ENCODE measurements around the gene EFNA5. TPM values are rescaled to one million over a fixed set of nuclear protein-coding genes. Genes with fewer than 3 reads are reported as not detected.

EFNA5 gene
- total RNA-seq, 2 donors from 2014 or later, result 6.0 to 13.5 TPM

GRCh38 chr5:107395632-107396350 is 274.9 kb downstream of the EFNA5 start:
- Histone ChIP-seq H3K4me1 (ENCODE audit: control insufficient read depth in 1 of 2, low read depth in 2 of 2) (no peaks in the 10 kb centered on the region), H3K27ac (no peak overlapping the region), H3K36me3 (no peaks in the 10 kb centered on the region), H3K27me3 (replicated peaks; ENCODE audit: insufficient read depth) (no peaks in the 10 kb centered on the region), H3K4me3 (no peak overlapping the region), H3K9me3 (no peaks in the 10 kb centered on the region)
- ATAC-seq (ENCODE audit: insufficient number of reproducible peaks, low FRiP score, low read depth), result no peak
- TF ChIP-seq, protein P1, sequence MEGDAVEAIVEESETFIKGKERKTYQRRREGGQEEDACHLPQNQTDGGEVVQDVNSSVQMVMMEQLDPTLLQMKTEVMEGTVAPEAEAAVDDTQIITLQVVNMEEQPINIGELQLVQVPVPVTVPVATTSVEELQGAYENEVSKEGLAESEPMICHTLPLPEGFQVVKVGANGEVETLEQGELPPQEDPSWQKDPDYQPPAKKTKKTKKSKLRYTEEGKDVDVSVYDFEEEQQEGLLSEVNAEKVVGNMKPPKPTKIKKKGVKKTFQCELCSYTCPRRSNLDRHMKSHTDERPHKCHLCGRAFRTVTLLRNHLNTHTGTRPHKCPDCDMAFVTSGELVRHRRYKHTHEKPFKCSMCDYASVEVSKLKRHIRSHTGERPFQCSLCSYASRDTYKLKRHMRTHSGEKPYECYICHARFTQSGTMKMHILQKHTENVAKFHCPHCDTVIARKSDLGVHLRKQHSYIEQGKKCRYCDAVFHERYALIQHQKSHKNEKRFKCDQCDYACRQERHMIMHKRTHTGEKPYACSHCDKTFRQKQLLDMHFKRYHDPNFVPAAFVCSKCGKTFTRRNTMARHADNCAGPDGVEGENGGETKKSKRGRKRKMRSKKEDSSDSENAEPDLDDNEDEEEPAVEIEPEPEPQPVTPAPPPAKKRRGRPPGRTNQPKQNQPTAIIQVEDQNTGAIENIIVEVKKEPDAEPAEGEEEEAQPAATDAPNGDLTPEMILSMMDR (IDR thresholded peaks at IDR 0.05), result no peak
- DNase-seq (ENCODE audit: low spot score), result no peak

DNA sequence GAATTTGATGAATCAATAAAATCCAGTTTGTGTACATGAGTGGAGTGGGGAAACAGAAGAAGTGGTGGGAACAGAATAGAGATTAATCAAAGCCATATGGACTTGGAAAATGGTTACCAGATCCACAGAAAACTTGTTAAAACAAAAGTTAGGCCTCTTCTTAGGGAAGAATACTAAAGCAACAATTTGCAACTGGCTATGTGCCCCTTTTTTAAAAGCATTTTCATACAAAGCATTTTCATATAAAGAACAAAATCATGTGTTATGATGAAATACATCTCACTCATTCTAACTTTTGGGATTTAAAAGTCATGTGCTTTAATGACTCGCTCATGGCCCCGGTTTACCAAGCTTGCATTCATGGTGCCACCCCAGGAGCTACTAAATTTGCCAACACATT is 276.9 kb downstream of the EFNA5 start:
- H3K4me3 ChIP-seq, result no peak overlapping the region
- no peak overlapping the region for H3K27ac ChIP-seq
- ATAC-seq (ENCODE audit: insufficient number of reproducible peaks, low FRiP score, low read depth), result no peak
- peaks cover 2 to 7% of the 10 kb centered on the region in 2 donors for H3K4me1 ChIP-seq (ENCODE audit: control insufficient read depth in 1 of 2, low read depth in 2 of 2)
- no peaks in the 10 kb centered on the region for H3K9me3 ChIP-seq
- TF ChIP-seq, protein P1 (IDR thresholded peaks at IDR 0.05), result no peak
- no peaks in the 10 kb centered on the region for H3K27me3 ChIP-seq (replicated peaks; ENCODE audit: insufficient read depth)
- no peak for DNase-seq (ENCODE audit: low spot score)
- H3K36me3 ChIP-seq, result no peaks in the 10 kb centered on the region

- H3K4me3 ChIP-seq, result no peak overlapping the region
- ATAC-seq (ENCODE audit: insufficient number of reproducible peaks, low FRiP score, low read depth), result no peak
- peaks cover 11 to 15% of the 10 kb centered on the region in 2 donors for H3K4me1 ChIP-seq (ENCODE audit: control insufficient read depth in 1 of 2, low read depth in 2 of 2)
- no peaks in the 10 kb centered on the region for H3K9me3 ChIP-seq
- no peaks in the 10 kb centered on the region for H3K27me3 ChIP-seq (replicated peaks; ENCODE audit: insufficient read depth)
- no peaks in the 10 kb centered on the region for H3K36me3 ChIP-seq
- no peak overlapping the region for H3K27ac ChIP-seq
- DNase-seq (ENCODE audit: low spot score), result no peak
- TF ChIP-seq, protein P1 (IDR thresholded peaks at IDR 0.05), result no peak
Measured at GRCh38 chr5:107391787-107392186, 278.9 kb downstream of the EFNA5 start.

DNA sequence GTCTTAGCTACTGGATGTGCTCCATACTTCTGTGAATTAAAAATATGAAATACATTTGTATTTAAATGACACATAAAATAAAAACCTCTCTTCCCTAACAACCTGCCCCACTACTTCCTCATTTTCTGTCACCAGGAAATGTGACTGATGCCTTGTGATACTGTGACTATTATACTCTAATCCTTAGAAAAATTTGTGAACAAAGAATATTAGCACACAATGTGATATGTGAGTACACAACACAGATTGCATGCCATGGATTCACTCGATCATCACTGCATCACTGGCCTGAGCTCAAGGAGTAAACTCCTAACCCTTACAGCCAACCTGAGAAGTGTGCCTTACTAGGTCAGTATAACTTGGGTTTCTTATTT is 281.0 kb downstream of the EFNA5 start:
- Histone ChIP-seq H3K4me3 (no peak overlapping the region), H3K36me3 (no peaks in the 10 kb centered on the region), H3K4me1 (ENCODE audit: control insufficient read depth in 1 of 2, low read depth in 2 of 2) (peaks cover 11 to 15% of the 10 kb centered on the region in 2 donors), H3K9me3 (no peaks in the 10 kb centered on the region), H3K27me3 (replicated peaks; ENCODE audit: insufficient read depth) (no peaks in the 10 kb centered on the region), H3K27ac (no peak overlapping the region)
- DNase-seq (ENCODE audit: low spot score) (no peak), ATAC-seq (ENCODE audit: insufficient number of reproducible peaks, low FRiP score, low read depth) (no peak)
- TF ChIP-seq, protein P1 (IDR thresholded peaks at IDR 0.05), result no peak

- DNase-seq (ENCODE audit: low spot score), result no peak
- TF ChIP-seq, protein P1 (IDR thresholded peaks at IDR 0.05), result no peak
- no peaks in the 10 kb centered on the region for H3K9me3 ChIP-seq
- H3K4me3 ChIP-seq, result no peak overlapping the region
- no peak overlapping the region for H3K27ac ChIP-seq
- H3K27me3 ChIP-seq (replicated peaks; ENCODE audit: insufficient read depth), result no peaks in the 10 kb centered on the region
- no peaks in the 10 kb centered on the region for H3K36me3 ChIP-seq
- H3K4me1 ChIP-seq (ENCODE audit: control insufficient read depth in 1 of 2, low read depth in 2 of 2), result peaks cover 11 to 15% of the 10 kb centered on the region in 2 donors
- ATAC-seq (ENCODE audit: insufficient number of reproducible peaks, low FRiP score, low read depth), result no peak
Measured at GRCh38 chr5:107389130-107389774, 281.5 kb downstream of the EFNA5 start.
